HEK293 (cell line): Measurements from ENCODE around the gene ZNF354C.

ENCODE experiments used
- ZNF274 ChIP-seq, 2 experiments: fragments of 200-500 bp in 1 of 2; fragments of 450-650 bp in 1 of 2; sonication (Bioruptor generic) in 1 of 2; formaldehyde crosslinking in 1 of 2; IDR thresholded peaks; 2 replicates each; pipeline versions ENCODE4 v1.5.1 to v1.6.1; 2014 to 2016; ENCODE audit warnings: borderline replicate concordance in 1 of 2, inconsistent platforms in 1 of 2, low read length in 1 of 2, missing biosample characterization in 1 of 2, missing genetic modification characterization in 1 of 2
- ZNF335 ChIP-seq: fragments of 450-650 bp; formaldehyde crosslinking; conservative IDR thresholded peaks from 2 replicates; pipeline ENCODE4 v1.5.1; 2016; ENCODE audit warnings: missing biosample characterization, missing genetic modification characterization
- ZNF426 ChIP-seq: fragments of 450-650 bp; formaldehyde crosslinking; IDR thresholded peaks from 2 replicates; pipeline ENCODE4 v1.5.1; 2017; ENCODE audit warnings: missing biosample characterization, missing genetic modification characterization, mild to moderate bottlenecking, inconsistent platforms, moderate library complexity
- ZNF48 ChIP-seq: fragments of 450-650 bp; formaldehyde crosslinking; IDR thresholded peaks from 2 replicates; pipeline ENCODE4 v1.5.1; 2016; ENCODE audit warnings: missing biosample characterization, missing genetic modification characterization
- ZNF777 ChIP-seq: fragments of 450-650 bp; formaldehyde crosslinking; IDR thresholded peaks from 2 replicates; pipeline ENCODE4 v1.5.1; 2017; ENCODE audit warnings: missing biosample characterization, missing genetic modification characterization, borderline replicate concordance
- TF ChIP-seq, protein P1 (sequence below): fragments of 450-650 bp; formaldehyde crosslinking; IDR thresholded peaks from 2 replicates; pipeline ENCODE4 v1.5.1; 2016; ENCODE audit warnings: missing biosample characterization, missing genetic modification characterization
- TF ChIP-seq, protein P2 (sequence below): fragments of 450-650 bp; formaldehyde crosslinking; IDR thresholded peaks from 2 replicates; pipeline ENCODE4 v1.5.1; 2016; ENCODE audit warnings: missing biosample characterization, missing genetic modification characterization

DNA sequence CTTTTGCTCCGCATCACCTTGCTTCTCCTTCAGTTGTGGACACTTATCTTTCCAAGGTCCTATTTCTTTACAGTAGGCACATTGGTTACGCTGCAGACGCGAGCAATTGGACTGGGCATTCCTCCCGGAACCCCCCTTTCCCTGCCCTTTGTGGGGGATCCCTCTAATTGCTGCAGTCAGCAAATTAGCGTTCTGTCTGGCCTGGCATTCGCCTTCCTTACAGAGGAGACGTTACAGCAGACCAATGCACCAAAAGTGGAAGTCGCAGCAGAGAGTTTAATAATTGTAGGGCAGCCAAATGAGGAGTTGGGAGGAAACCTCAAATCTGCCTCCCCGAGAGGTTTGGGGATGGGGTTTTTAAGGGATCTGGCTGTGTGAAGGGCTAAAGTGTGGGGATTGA, 5.3 kb upstream of the ZNF354C start:
- TF ChIP-seq ZNF335 (tag by site-specific recombination) (no peak), ZNF777 (tag by site-specific recombination) (no peak), ZNF426 (tag by site-specific recombination) (no peak), ZNF48 (tag by site-specific recombination) (no peak), ZNF274 (IDR thresholded peaks at IDR 0.05; ENCODE audit: low read length) (no peak), ZNF274 (tag by site-specific recombination; IDR thresholded peaks at IDR 0.05; ENCODE audit: borderline replicate concordance) (no peak)
- TF ChIP-seq, protein P1, sequence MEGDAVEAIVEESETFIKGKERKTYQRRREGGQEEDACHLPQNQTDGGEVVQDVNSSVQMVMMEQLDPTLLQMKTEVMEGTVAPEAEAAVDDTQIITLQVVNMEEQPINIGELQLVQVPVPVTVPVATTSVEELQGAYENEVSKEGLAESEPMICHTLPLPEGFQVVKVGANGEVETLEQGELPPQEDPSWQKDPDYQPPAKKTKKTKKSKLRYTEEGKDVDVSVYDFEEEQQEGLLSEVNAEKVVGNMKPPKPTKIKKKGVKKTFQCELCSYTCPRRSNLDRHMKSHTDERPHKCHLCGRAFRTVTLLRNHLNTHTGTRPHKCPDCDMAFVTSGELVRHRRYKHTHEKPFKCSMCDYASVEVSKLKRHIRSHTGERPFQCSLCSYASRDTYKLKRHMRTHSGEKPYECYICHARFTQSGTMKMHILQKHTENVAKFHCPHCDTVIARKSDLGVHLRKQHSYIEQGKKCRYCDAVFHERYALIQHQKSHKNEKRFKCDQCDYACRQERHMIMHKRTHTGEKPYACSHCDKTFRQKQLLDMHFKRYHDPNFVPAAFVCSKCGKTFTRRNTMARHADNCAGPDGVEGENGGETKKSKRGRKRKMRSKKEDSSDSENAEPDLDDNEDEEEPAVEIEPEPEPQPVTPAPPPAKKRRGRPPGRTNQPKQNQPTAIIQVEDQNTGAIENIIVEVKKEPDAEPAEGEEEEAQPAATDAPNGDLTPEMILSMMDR (tag by site-specific recombination): no peak
- TF ChIP-seq, protein P2, sequence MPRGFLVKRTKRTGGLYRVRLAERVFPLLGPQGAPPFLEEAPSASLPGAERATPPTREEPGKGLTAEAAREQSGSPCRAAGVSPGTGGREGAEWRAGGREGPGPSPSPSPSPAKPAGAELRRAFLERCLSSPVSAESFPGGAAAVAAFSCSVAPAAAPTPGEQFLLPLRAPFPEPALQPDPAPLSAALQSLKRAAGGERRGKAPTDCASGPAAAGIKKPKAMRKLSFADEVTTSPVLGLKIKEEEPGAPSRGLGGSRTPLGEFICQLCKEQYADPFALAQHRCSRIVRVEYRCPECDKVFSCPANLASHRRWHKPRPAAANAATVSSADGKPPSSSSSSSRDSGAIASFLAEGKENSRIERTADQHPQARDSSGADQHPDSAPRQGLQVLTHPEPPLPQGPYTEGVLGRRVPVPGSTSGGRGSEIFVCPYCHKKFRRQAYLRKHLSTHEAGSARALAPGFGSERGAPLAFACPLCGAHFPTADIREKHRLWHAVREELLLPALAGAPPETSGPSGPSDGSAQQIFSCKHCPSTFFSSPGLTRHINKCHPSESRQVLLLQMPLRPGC (tag by site-specific recombination): no peak
